Aorta (tissue), 5 donors: ENCODE measurements around the gene UGT2B28. TPM values are rescaled to one million over a fixed set of nuclear protein-coding genes. Genes with fewer than 3 reads are reported as not detected.
"Not testable (repeated sequence)": the region's sequence is repeated elsewhere in the genome, so short reads cannot be mapped to it uniquely, and the experiment has no call there.

Source experiments
- ATAC-seq: fragments of 200-7000 bp; cut with Tn5 transposase; one replicate; pipeline ENCODE4 v1.9.1; 2022; ENCODE audit warnings: moderate library complexity; ENCODE audit not compliant: low FRiP score
- DNase-seq, 2 donors: peaks; one replicate each; pipeline ENCODE4 v3.0.0-alpha.2; 2020
- H3K27ac ChIP-seq, 2 donors: one replicate each; pipeline ENCODE4 v1.5.1; 2013; ENCODE audit warnings: low read length in 2 of 2, mild to moderate bottlenecking in 2 of 2, moderate library complexity in 2 of 2, control low read depth in 1 of 2, inconsistent platforms in 1 of 2, low read depth in 1 of 2
- H3K27me3 ChIP-seq, 2 donors: one replicate each; pipeline ENCODE4 v1.6.1; 2013; ENCODE audit warnings: control low read depth in 1 of 2, low read length in 1 of 2, mild to moderate bottlenecking in 1 of 2, moderate library complexity in 1 of 2; ENCODE audit not compliant: insufficient read depth in 2 of 2, control insufficient read depth in 1 of 2
- H3K36me3 ChIP-seq, 2 donors: one replicate each; pipeline ENCODE4 v1.6.1; 2013; ENCODE audit warnings: control low read depth in 1 of 2, low read length in 1 of 2, mild to moderate bottlenecking in 1 of 2; ENCODE audit not compliant: insufficient read depth in 2 of 2, control insufficient read depth in 1 of 2
- H3K4me1 ChIP-seq, 2 donors: one replicate each; pipeline ENCODE4 v1.6.1; 2013; ENCODE audit warnings: low read length in 2 of 2, control low read depth in 1 of 2, mild to moderate bottlenecking in 1 of 2, moderate library complexity in 1 of 2; ENCODE audit not compliant: insufficient read depth in 2 of 2, control insufficient read depth in 1 of 2
- H3K4me3 ChIP-seq, 2 donors: one replicate each; pipeline ENCODE4 v1.5.1; 2013; ENCODE audit warnings: low read length in 2 of 2, control low read depth in 1 of 2, mild to moderate bottlenecking in 1 of 2
- H3K9me3 ChIP-seq: one replicate; pipeline ENCODE4 v1.6.1; 2013; ENCODE audit warnings: mild to moderate bottlenecking, low read length; ENCODE audit not compliant: control insufficient read depth
- WGBS, 2 donors: extraction: QIAGEN DNeasy Blood & Tissue Kit; methylation state at CpG; one replicate each; pipeline ENCODE4 v1.1.7; 2013; 5-methylcytosine and 5-hydroxymethylcytosine counted together
- intact Hi-C, 2 donors: fragments of 100-400 bp; cut with DNase I; formaldehyde crosslinking; loops; one replicate each; pipeline versions ENCODE4 v1.14.2 to v1.15.0; 2022
- polyA plus RNA-seq, 2 donors: library from polyadenylated mRNA; stranded (reverse); fragments of 200-250 nt; gene quantifications; one replicate each; pipeline ENCODE4 v1.2.3, GENCODE V29; 2013
- total RNA-seq, 2 donors: library from RNA; stranded (reverse); fragmentation: NEBNext Ultra II Directional; extraction: Animal tissue kit (Norgen Biotek cat#: 25700); gene quantifications; one replicate each; pipeline ENCODE4 v1.2.1, GENCODE V29; 2021
- donor health status: healthy with polysubstance abuse.
- donor health status: Bipolar disorder and iron deficiency.
- donor health status: DM: no; HTN: no; CAD: no.
- donor health status: DM: no; HTN: no; CAD: no.
- donor health status: DM: yes; HTN: yes; CAD: no.

UGT2B28 gene
- total and polyA plus RNA-seq, 4 donors, result not detected

GRCh38 chr4:69330345-69331047 lies 50.2 kb downstream of the UGT2B28 start:
- ATAC-seq, result no peak
- Histone ChIP-seq H3K27ac (no peak overlapping the region), H3K9me3 (no peaks in the 10 kb centered on the region), H3K36me3 (no peaks in the 10 kb centered on the region), H3K27me3 (no peaks in the 10 kb centered on the region), H3K4me1 (no peaks in the 10 kb centered on the region), H3K4me3 (no peak overlapping the region)
- intact Hi-C loops, result no loop called here
- DNase-seq, result no peak
- 3 to 8% methylated on average over 4 of the region's 4 CpGs for WGBS, 2 donors

- H3K9me3 ChIP-seq, DNase-seq, H3K4me3 ChIP-seq, intact Hi-C loops, H3K36me3 ChIP-seq, ATAC-seq, H3K27ac ChIP-seq, H3K4me1 ChIP-seq, H3K27me3 ChIP-seq: not testable (repeated sequence)
- 85 to 88% methylated on average over 2 of the region's 2 CpGs for WGBS, 2 donors
These were observed 51.0 kb downstream of the UGT2B28 start for GRCh38 chr4:69331304-69331703.

- H3K27ac ChIP-seq, H3K4me1 ChIP-seq, H3K36me3 ChIP-seq, ATAC-seq, H3K27me3 ChIP-seq, H3K4me3 ChIP-seq, H3K9me3 ChIP-seq, intact Hi-C loops, DNase-seq: not testable (repeated sequence)
These were observed 55.2 kb downstream of the UGT2B28 start for GRCh38 chr4:69335485-69335884.

GRCh38 chr4:69343114-69343513 lies 62.8 kb downstream of the UGT2B28 start:
- H3K4me1 ChIP-seq, H3K9me3 ChIP-seq, ATAC-seq, intact Hi-C loops, H3K27ac ChIP-seq, H3K36me3 ChIP-seq, H3K27me3 ChIP-seq, H3K4me3 ChIP-seq, DNase-seq: not testable (repeated sequence)
- WGBS, 2 donors, result 43 to 56% methylated on average over 2 of the region's 2 CpGs

GRCh38 chr4:69343558-69344420 lies 63.5 kb downstream of the UGT2B28 start:
- H3K4me1 ChIP-seq, DNase-seq, H3K27ac ChIP-seq, H3K36me3 ChIP-seq, intact Hi-C loops, H3K9me3 ChIP-seq, ATAC-seq, H3K27me3 ChIP-seq, H3K4me3 ChIP-seq: not testable (repeated sequence)
- WGBS, 2 donors, result 39 to 48% methylated on average over 8 of the region's 8 CpGs

Other genes starting within 250 kb of the UGT2B28 start
- not detected for gene UGT2B7, start 184.0 kb upstream of the UGT2B28 start, total RNA-seq
- 1 to 10 TPM in 1 of 2 donors, not detected in 1; 5.8 TPM for gene UGT2B7, start 184.0 kb upstream of the UGT2B28 start, polyA plus RNA-seq
- gene UGT2B11, start 65.7 kb upstream of the UGT2B28 start, total RNA-seq, result not detected
- gene UGT2B11, start 65.7 kb upstream of the UGT2B28 start, polyA plus RNA-seq, result not detected
- not detected for gene UGT2B4, start 215.4 kb downstream of the UGT2B28 start, total RNA-seq
- not detected for gene UGT2B4, start 215.4 kb downstream of the UGT2B28 start, polyA plus RNA-seq